Measurements from ENCODE around the gene ATP5F1D. TPM values are rescaled to one million over a fixed set of nuclear protein-coding genes. Genes with fewer than 3 reads are reported as not detected.

Gene ATP5F1D
- total and polyA plus RNA-seq, 2 of the 13 experiments (the other 11 are each of a cell fraction or from before 2014, with no cell fraction given), result 39.4 to 78.7 TPM

- peak; percentile 29; the same call in 1 of the 2 replicates for TF ChIP-seq PATZ1 (CRISPR knock-in tag; IDR thresholded peaks at IDR 0.05)
- TF ChIP-seq HNRNPLL (IDR thresholded peaks at IDR 0.05; ENCODE audit: low read depth, low read length, poor library complexity, severe bottlenecking), result peak; percentile 17
- peak; percentile 70; the same call in 1 of the 2 replicates for TF ChIP-seq ZBTB33 (CRISPR knock-in tag; IDR thresholded peaks at IDR 0.05)
- no peak for TF ChIP-seq TARDBP (CRISPR knock-in tag; IDR thresholded peaks at IDR 0.05)
- TF ChIP-seq ARID4A (CRISPR knock-in tag; IDR thresholded peaks at IDR 0.05; ENCODE audit: borderline replicate concordance), result 0 out of 2 replicates have a peak, but pooled peaks have one; percentile 31
- peak; percentile 65 for TF ChIP-seq CTCF (CRISPR knock-in tag; IDR thresholded peaks at IDR 0.05)
- TF ChIP-seq ZNF687 (CRISPR knock-in tag; IDR thresholded peaks at IDR 0.05), result peak; percentile 34; the same call in 1 of the 2 replicates
Measured at GRCh38 chr19:1223018-1223855, 18.3 kb upstream of the ATP5F1D start (continued).

Data from HepG2 (cell line).